HepG2 (cell line): ENCODE data around the gene BAHCC1. TPM values are rescaled to one million over a fixed set of nuclear protein-coding genes. Genes with fewer than 3 reads are reported as not detected.

Source experiments
- AGO1 ChIP-seq: fragments of 200-400 bp; formaldehyde crosslinking; IDR thresholded peaks from 2 replicates; pipeline ENCODE4 v1.6.1; 2017; ENCODE audit warnings: mild to moderate bottlenecking, low read depth, low read length, moderate library complexity; ENCODE audit not compliant: poor library complexity, severe bottlenecking
- ARHGAP35 ChIP-seq: sonication (generic); formaldehyde crosslinking; IDR thresholded peaks from 2 replicates; pipeline ENCODE4 v1.9.0; 2022; ENCODE audit warnings: mild to moderate bottlenecking, inconsistent platforms, moderate library complexity, missing genetic modification reagents, borderline replicate concordance
- ARNT ChIP-seq: fragments of 450-650 bp; IDR thresholded peaks from 2 replicates; pipeline ENCODE4 v1.6.1; 2017
- ATM ChIP-seq: fragments of 450-650 bp; IDR thresholded peaks from 2 replicates; pipeline ENCODE4 v1.7.1; 2017; ENCODE audit warnings: mild to moderate bottlenecking, borderline replicate concordance
- HDAC2 ChIP-seq: sonication (generic); formaldehyde crosslinking; IDR thresholded peaks from 2 replicates; pipeline ENCODE4 v1.4.0; 2020; ENCODE audit warnings: missing genetic modification reagents
- MAFK ChIP-seq, 2 experiments: IDR thresholded peaks in 1 of 2; conservative IDR thresholded peaks in 1 of 2; 2 replicates each; pipeline ENCODE4 v1.6.1; 2011; ENCODE audit warnings: improper control_type of control experiment in 2 of 2, low read length in 2 of 2
- NBN ChIP-seq: fragments of 450-650 bp; conservative IDR thresholded peaks from 2 replicates; pipeline ENCODE4 v1.6.1; 2017
- NFRKB ChIP-seq: fragments of 450-650 bp; IDR thresholded peaks from 2 replicates; pipeline ENCODE4 v1.6.1; 2017
- PAXIP1 ChIP-seq: sonication (generic); formaldehyde crosslinking; conservative IDR thresholded peaks from 2 replicates; pipeline ENCODE4 v1.4.0; 2020; ENCODE audit warnings: mild to moderate bottlenecking, missing genetic modification reagents, moderate library complexity
- ZNF17 ChIP-seq: sonication (generic); formaldehyde crosslinking; IDR thresholded peaks from 2 replicates; pipeline ENCODE4 v1.5.0; 2020; ENCODE audit warnings: mild to moderate bottlenecking, missing genetic modification reagents
- polyA plus RNA-seq, 8 experiments: library from polyadenylated mRNA; depleted of rRNA in 3 of 8; stranded (reverse) in 7 of 8; unstranded in 1 of 8; fragments of >200 nt; fragmentation: Illumina TruSeq in 4 of 8; extraction: Trizol in 4 of 8; gene quantifications; 2 replicates each; pipeline versions ENCODE4 v1.2.1 to v1.2.3, GENCODE V29; 2011 to 2016; ENCODE audit warnings: low read depth in 4 of 8, missing spikeins in 1 of 8, mixed read lengths in 1 of 8; ENCODE audit not compliant: insufficient read depth in 1 of 8
- total RNA-seq, 5 experiments: library from RNA; depleted of rRNA; stranded (reverse); fragments of >200 nt; fragmentation: Illumina TruSeq; extraction: Trizol; gene quantifications; 2 replicates each; pipeline ENCODE4 v1.2.3, GENCODE V29; 2016; ENCODE audit warnings: low read depth in 1 of 5
- TF ChIP-seq, protein P1 (sequence below): sonication (generic); formaldehyde crosslinking; IDR thresholded peaks from 2 replicates; pipeline ENCODE4 v1.4.0; 2020; ENCODE audit warnings: mild to moderate bottlenecking, missing genetic modification reagents
- TF ChIP-seq, protein P2 (sequence below), 2 experiments: IDR thresholded peaks; 2 replicates each; pipeline ENCODE4 v1.6.1; 2011 to 2012; ENCODE audit warnings: low read length in 2 of 2, borderline replicate concordance in 1 of 2, low read depth in 1 of 2, mild to moderate bottlenecking in 1 of 2, moderate library complexity in 1 of 2

The BAHCC1 gene
- total and polyA plus RNA-seq, 2 of the 13 experiments (the other 11 are each of a cell fraction or from before 2014, with no cell fraction given), result 1.4 to 1.7 TPM

DNA sequence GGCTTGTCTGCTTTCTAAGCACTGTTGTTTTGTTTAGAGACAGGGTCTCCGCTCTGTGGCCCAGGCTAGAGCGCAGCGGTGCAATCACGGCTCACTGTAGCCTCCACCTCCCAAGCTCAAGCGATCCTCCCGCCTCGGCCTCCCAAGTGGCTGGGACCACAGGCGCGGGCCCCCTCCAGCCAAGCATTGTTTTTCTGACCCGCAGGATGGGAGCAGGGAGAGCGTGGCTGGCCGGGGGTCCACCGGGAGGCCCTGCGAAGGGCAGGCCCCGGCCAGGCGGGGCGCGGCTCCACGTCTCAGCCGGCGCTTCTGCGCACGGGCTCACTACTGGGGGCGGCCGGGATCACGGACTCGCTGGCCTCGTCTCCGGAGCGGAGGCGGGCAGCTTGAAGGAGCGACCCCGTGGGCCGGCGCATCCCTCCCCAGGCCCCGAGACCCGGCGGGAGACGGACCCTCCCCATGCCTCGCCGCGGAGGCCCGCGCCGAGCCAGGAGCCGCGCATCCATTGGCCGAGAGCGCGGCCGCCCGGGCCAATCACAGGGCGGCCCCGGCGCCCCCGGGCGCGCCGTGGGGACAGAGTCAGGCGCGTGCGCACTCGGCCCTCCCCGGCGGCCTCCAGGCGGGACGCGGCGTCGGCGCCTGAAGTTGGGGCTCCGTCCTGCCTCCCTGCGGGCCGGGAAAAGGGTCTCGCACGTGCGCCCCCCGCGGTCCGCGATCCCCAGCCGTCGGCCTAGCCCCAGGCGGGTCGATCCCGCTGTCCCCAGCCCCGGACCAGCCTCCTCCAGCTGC is 92.4 kb downstream of the BAHCC1 start (continued):
- TF ChIP-seq, protein P1, sequence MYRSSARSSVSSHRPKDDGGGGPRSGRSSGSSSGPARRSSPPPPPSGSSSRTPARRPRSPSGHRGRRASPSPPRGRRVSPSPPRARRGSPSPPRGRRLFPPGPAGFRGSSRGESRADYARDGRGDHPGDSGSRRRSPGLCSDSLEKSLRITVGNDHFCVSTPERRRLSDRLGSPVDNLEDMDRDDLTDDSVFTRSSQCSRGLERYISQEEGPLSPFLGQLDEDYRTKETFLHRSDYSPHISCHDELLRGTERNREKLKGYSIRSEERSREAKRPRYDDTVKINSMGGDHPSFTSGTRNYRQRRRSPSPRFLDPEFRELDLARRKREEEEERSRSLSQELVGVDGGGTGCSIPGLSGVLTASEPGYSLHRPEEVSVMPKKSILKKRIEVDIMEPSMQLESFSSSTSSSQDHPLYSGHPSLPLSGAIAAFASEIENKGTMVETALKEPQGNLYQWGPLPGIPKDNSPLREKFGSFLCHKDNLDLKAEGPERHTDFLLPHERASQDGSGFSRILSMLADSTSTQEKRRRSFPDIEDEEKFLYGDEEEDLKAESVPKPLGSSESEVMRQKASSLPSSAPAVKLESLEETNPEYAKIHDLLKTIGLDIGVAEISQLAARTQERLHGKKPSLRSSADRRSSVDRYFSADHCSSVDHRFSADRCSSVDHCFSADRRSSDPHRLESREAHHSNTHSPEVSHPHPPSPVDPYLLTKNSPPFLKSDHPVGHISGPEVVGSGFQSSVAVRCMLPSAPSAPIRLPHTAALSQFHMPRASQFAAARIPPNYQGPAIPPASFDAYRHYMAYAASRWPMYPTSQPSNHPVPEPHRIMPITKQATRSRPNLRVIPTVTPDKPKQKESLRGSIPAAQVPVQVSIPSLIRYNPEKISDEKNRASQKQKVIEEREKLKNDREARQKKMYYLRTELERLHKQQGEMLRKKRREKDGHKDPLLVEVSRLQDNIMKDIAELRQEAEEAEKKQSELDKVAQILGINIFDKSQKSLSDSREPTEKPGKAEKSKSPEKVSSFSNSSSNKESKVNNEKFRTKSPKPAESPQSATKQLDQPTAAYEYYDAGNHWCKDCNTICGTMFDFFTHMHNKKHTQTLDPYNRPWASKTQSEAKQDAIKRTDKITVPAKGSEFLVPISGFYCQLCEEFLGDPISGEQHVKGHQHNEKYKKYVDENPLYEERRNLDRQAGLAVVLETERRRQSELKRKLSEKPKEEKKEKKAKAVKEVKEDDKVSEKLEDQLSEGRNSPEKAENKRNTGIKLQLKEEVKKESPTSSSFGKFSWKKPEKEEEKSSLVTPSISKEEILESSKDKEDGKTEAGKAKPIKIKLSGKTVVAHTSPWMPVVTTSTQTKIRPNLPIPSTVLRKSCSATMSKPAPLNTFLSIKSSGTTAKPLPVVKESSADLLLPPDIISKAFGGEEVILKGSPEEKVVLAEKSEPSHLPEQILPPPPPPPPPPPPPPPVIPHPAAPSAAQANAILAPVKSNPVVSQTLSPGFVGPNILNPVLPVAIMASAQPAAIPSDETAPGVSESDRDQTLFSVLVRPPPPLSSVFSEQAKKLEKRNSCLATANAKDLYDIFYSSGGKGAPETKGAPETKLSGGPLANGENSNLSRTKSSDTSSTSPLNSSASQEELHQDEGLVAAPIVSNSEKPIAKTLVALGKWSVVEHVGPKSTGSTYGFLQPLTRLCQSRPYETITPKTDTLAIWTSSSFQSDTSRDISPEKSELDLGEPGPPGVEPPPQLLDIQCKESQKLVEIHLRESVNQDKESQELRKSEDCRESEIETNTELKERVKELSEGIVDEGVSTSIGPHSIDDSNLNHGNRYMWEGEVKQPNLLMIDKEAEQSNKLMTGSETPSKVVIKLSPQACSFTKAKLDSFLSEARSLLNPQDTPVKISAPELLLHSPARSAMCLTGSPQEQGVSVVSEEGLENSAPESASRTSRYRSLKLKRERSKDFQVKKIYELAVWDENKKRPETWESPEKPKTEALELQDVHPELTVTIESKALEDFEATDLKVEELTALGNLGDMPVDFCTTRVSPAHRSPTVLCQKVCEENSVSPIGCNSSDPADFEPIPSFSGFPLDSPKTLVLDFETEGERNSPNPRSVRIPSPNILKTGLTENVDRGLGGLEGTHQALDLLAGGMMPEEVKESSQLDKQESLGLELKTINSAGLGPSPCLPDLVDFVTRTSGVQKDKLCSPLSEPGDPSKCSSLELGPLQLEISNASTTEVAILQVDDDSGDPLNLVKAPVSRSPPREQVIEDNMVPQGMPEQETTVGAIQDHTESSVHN (CRISPR knock-in tag), result no peak
- TF ChIP-seq NBN, result no peak
- TF ChIP-seq AGO1, result no peak
- no peak for TF ChIP-seq NFRKB
- TF ChIP-seq HDAC2 (CRISPR knock-in tag), result no peak
- TF ChIP-seq, protein P2, sequence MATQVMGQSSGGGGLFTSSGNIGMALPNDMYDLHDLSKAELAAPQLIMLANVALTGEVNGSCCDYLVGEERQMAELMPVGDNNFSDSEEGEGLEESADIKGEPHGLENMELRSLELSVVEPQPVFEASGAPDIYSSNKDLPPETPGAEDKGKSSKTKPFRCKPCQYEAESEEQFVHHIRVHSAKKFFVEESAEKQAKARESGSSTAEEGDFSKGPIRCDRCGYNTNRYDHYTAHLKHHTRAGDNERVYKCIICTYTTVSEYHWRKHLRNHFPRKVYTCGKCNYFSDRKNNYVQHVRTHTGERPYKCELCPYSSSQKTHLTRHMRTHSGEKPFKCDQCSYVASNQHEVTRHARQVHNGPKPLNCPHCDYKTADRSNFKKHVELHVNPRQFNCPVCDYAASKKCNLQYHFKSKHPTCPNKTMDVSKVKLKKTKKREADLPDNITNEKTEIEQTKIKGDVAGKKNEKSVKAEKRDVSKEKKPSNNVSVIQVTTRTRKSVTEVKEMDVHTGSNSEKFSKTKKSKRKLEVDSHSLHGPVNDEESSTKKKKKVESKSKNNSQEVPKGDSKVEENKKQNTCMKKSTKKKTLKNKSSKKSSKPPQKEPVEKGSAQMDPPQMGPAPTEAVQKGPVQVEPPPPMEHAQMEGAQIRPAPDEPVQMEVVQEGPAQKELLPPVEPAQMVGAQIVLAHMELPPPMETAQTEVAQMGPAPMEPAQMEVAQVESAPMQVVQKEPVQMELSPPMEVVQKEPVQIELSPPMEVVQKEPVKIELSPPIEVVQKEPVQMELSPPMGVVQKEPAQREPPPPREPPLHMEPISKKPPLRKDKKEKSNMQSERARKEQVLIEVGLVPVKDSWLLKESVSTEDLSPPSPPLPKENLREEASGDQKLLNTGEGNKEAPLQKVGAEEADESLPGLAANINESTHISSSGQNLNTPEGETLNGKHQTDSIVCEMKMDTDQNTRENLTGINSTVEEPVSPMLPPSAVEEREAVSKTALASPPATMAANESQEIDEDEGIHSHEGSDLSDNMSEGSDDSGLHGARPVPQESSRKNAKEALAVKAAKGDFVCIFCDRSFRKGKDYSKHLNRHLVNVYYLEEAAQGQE (IDR thresholded peaks at IDR 0.05; ENCODE audit: borderline replicate concordance in 1 of 2, low read depth in 1 of 2, low read length in 2 of 2), result no peak
- no peak for TF ChIP-seq MAFK (conservative IDR thresholded peaks at IDR 0.05 in 1 of 2, IDR thresholded peaks at IDR 0.05 in 1 of 2; ENCODE audit: low read length in 2 of 2)
- no peak for TF ChIP-seq ZNF17 (CRISPR knock-in tag)
- TF ChIP-seq ARNT, result no peak
- TF ChIP-seq ARHGAP35 (CRISPR knock-in tag), result 0 out of 2 replicates have a peak, but pooled peaks have one; percentile 25
- TF ChIP-seq PAXIP1 (CRISPR knock-in tag), result no peak
- TF ChIP-seq ATM, result no peak
